TTC549 (cell line): ENCODE data around the gene RIBC2.
"Not testable (repeated sequence)": the region's sequence is repeated elsewhere in the genome, so short reads cannot be mapped to it uniquely, and the experiment has no call there.

Experiments
- FAIRE-seq: peaks from 2 replicates; lab custom pipeline; 2012; peaks lifted over from hg19 to GRCh38; lab: Jason Lieb, UNC

Gene RIBC2, protein sequence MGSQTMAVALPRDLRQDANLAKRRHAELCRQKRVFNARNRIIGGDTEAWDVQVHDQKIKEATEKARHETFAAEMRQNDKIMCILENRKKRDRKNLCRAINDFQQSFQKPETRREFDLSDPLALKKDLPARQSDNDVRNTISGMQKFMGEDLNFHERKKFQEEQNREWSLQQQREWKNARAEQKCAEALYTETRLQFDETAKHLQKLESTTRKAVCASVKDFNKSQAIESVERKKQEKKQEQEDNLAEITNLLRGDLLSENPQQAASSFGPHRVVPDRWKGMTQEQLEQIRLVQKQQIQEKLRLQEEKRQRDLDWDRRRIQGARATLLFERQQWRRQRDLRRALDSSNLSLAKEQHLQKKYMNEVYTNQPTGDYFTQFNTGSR

DNA sequence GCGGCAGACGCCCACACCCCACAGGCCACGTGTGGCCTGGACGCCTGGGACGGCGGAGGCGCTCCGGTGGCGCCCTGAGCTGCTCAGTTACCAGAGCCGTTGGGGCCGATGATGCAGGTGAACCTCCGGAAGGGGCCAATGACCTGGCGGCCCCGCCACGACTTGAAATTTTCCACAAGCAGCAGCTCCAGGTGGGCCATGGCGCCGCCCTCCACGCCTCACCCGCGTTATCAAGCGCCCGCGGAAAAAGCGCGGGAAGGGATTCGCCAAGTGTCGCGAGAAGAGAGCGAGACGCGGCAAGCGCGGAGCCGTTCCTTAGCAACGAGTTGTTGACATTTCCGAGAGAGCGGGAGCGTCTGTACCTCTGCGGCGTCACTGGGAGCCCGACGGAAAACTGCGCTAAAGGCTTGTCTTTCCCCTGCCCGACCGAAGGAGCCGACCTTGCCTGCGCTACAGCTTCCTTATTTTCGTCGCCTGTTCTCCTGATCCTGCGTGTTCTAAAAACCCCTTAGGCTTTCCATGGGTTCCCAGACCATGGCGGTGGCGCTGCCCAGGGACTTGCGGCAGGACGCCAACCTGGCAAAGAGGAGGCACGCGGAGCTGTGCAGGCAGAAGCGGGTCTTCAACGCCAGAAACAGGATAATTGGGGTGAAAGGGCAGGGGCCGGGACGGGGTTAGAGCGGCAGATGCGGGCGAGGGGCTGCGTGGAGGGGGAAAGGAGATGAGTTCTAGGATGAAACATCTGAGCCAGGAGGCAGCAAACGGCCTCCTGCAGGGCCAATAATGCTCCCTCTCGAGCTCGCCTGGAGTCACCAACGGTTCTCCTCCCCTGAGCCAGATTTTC is at the start of gene RIBC2, which contains the start of gene SMC1B:
RIBC2 (plus strand) TSS at position 326 of the 844 bp plus-strand sequence; CDS start at position 520, 194 bp downstream.
SMC1B (minus strand) TSS at position 232 of the 844 bp plus-strand sequence; CDS start at position 200, 32 bp downstream.
- no peak for FAIRE-seq

DNA sequence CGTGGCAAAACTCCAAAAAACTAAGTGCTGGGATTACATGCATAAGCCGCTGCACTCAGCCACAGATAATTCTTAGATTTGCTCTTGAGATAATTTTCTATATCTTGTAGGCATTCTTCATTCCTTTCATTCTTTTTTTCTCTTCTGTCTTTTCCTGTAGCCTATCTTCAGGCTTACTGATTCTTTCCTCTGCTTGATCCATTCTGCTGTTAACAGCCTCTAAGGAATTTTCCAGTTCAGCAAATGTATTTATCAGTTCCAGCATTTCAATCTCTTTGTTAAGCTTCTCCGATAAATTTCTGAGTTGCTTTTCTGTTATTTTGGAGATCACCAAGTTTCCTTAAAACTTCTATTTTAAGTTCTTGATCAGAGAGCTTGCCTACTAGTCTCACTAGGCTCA is 46.8 kb upstream of the RIBC2 start:
- no peak for FAIRE-seq

DNA sequence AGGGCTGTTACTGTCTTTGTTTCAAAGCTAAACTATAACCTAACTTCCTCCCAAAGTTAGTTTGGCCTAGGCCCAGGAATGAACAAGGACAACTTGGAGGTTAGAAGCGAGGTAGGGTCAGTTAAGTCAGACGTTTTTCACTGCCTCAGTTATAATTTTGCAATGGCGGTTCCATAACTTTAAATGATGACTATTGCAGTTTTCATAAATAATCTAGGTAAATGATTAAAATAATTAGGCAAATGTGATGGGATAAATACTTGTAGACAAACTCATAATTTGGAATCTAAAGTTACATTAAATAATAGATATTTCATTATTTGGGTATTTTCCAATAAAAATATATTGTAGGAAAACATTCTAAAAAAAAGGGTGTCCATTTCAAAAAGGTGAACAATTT is 39.9 kb upstream of the RIBC2 start:
- FAIRE-seq: not testable (repeated sequence)

DNA sequence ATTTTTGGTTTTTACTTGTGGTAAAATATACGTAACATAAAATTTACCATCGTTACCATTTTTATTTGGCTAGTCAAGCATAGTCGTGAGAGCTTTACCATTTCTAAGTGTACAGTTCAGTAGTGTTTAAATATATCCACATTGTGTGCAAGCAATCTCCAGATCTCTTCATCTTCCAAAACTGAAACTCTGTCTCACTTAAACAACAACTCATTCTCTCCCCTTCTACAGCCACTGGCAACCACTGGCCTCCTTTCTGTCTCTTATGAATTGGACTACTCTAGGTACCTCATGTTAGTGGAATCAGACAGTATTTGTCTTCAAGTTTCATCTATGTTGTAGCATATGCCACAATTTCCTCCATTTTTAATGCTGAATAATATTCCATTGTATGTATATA is 37.5 kb upstream of the RIBC2 start:
- FAIRE-seq: no peak

DNA sequence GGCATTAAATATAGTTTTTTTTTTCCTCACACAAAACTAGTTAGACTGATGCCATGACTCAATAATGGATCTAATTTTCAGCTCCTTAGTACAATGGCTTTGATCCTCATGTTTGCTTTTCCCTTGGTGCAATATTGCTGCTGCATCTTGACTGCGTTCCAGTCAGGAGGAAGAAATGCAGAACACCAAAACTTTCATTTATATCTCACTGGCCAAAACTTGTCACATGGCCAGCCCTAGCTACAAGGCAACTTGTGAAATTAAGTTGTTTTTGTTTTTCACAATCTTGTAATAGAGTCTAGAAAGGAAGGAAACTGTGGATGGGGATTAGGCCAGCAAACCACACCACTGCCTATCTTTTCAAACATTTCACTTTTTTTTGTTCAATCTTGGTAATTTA is 36.8 kb upstream of the RIBC2 start:
- FAIRE-seq: no peak

DNA sequence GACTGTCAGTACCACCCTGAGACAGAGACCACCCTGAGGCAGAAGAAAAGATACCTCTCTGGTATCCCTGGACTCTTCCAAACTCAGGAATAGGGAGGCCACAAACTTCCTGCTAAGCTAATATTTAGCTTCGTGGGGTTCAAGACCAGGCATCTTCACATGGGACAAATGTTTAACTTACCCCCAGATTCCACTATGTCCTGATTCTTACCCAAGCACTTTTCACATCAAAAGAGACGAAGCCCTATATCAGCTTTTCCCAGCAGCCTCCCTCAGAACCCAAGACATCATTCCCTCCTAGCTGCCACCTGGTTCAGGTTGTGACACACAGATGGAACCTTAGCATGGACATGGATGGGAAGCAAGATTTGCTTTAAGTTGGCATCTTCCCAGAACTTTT is 32.1 kb upstream of the RIBC2 start:
- no peak for FAIRE-seq

DNA sequence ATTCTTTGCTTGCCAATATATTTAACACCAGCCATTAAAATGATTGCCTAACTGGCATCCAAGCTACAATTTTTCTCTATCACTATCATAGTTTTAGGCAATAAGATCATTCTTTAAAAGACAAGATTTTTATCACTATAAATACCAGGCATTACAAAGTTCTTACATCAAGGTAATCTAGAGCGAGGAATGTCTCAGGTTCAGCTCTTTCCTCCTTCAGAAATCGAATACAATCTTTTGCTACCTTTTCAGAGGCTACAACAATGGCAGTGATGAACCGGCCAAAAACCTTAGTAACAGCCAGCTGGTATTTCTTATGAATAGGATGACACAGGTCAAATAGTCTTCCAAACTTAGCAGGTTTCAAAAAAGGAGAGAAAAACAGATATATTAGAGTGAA is 23.9 kb upstream of the RIBC2 start:
- FAIRE-seq: no peak

DNA sequence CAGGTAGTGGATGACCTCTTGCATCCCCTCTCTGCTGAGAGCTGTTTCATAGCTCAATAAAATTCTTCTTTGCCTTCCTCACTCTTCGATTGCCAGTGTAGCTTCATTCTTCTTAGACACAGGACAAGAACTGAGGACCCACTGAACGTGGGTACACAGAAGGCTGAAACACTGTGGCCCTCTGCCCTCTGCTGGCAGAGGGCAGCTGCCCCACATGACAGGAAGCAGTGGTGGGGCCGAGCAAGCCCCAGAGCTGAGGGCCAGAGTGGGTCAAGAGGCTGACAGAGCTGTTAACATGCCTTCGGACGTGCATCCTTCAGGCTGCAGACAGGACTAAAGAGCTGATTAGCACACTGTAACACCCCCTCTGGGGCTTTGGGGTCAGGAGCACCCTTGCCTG is 15.7 kb upstream of the RIBC2 start:
- no peak for FAIRE-seq

DNA sequence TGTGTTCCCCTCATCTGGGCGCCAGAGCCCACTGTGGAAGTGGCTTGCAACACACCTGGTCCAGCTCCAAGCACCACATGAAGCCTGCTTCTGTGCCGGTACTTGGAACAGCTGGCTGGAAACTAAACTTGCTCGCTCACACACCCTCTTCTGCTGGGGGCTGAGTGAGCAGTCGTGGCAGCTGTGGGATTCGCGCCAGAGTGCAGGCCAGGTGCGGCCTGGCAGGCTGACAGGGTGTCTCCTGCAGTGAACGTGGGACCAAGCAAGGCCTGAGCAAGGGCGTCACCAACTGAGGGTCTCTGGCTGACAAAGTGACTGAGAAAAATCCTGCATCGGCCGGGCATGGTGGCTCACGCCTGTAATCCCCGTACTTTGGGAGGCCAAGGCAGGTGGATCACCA is 15.3 kb upstream of the RIBC2 start:
- no peak for FAIRE-seq

DNA sequence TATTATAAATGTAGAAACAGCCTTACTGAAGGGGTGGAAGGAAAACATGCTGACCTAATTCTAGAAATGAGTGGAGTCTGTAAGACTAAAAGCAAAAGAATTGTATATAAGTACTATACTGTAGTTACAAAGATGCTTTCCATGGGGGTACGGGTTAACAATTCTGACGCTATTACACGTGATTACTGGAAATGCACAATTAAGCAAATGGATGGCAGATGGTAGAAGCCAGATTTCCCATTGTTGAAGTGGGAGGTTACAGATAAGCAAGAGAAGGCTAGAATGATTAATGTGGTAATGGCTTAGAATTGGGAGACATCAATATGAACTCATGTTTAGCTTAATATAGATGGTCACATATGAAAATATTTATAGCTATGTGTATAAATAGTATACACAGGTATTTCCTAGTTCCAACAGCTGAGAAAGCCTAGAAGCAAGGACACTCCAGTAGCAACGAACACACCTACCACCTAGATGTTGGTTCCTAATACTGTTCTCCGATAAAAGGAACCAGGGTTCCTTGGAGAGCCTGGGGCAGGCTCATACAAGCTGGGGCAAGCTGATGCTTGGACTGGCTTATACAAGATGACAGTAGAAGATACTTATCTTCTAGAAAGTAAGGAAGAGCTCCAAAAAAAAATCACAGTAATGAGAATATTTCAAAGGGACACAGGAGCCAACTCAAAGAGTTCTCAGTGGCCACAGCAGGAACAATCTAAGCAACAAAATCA is 13.6 kb upstream of the RIBC2 start:
- FAIRE-seq: no peak

DNA sequence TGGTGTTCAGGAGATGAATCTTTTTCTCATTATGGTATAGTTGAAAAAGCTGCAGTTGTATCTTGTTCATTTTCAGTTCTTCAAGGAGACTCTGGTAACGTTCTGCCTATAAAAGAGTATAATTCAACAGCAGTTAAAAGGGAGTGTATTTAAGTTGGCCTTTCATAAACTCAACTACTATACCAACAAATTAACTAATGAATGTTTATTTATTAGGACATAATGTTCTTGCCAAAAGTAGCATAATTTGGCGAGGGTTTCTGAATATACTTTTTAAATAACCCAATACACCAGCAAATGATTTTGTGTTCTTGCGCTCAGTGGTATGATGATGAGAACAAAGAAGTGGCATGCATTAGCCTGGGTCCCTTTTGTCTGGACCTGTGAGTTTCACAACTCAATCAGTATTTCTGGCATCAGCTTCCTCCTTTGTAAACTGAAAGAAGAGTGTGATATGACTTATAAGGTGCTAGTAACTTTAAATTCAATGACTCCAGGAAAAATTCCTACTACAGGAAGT is 11.0 kb upstream of the RIBC2 start:
- no peak for FAIRE-seq

DNA sequence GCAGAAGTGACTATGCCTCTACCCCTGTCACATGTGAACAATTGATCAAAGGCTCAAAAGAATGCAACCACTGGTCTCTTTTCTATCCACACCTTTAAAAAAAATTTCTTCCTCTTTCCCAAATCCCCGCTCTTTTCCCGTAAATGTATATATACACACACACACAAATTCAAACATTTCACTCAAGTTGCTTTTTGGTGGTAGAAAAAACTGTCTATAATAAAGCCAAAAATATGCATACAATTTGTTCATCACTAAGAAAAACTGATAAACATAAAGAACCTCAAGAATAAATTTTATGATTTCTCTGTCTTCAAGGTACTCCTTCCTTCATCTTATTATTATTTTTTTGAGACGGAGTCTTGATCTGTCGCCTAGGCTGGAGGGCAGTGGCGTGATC is 5.7 kb upstream of the RIBC2 start:
- no peak for FAIRE-seq

DNA sequence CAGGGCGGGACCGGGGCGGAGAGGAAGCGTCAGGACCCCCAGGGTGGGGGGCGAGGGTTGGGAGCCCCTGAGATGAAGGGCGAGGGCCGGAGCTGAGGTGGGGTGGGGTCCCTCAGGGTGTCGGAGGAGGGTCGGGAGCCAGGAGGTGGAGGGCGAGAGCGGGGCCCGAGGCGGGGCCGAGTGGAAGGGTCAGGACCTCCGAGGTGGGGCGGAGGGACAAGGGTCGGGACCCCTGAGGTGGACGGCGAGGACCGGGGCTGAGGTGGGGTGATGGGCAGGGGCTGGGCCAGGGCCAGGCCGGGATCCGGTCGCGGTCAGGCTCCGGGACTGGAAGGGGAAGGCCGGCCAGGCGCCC is 503 bp upstream of the RIBC2 start:
- FAIRE-seq: no peak

DNA sequence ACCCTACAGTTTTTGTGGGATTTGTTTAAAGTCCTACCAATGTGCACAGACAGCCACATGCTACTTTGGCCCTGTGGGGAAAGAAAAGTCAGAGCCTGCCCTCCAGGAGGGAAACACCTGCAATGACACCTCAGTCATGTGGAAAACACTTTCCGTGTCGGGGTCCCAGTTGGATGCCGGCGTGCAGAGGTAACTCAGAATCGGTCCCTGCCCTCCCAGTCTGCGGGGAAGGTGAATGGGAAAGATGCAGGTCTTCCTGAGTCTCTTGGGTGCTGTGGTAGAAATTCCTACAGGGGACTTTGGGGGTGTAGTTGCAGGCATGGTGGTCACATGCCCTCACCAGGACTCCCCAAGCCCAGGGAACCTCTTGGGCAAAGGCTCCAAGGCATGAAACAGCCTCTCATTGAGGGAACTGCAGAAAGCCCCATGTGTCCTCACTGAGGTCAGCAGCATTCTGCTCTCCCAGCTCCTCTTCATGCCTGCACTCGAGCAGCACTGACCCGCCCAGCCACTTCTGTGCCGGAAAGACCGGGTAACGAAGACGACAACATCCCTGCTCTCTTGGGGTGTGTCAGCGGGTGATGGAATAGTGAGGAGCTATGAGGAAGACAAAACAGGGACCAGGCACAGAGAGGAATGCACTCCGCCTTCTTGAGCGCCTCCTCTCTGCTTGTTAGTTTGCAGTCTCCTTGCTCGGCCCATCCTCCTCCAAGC is 4.7 kb downstream of the RIBC2 start:
- no peak for FAIRE-seq

DNA sequence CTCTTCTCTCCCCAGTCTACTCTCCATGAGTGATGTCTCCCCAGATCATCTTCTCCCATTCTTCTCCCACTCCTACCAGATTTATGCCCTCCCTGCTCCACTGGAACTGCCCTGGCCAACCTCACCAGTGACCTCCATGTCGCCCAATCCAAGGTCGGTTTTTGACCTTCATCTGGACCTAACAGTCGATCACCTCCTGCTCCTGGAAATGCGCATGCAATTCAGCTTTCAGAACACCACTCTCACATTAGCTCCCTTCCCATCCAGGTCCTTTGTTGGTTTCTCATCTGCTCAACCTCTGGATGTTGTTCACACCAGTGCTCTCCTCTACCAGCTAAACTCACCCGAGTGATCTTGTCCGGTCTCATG is 5.3 kb downstream of the RIBC2 start:
- no peak for FAIRE-seq

DNA sequence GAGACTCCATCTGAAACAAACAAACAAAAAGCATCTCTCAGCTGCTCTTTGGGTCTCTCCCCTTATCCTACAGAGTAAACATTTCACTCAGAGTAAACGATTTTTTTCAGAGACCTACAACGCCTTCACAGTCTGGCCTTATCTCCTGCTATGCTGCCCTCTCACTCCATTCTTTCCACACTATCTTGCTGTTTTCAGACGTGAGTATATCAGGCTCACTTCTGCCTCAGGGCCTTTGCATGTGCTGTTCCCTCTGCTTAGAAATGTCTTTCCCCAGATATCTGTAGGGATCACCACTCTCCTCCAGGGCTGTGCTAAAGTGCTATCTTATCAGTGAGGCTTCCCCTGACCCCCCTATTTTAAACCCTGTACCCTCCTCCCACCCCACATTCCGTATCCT is 6.5 kb downstream of the RIBC2 start:
- FAIRE-seq: no peak

DNA sequence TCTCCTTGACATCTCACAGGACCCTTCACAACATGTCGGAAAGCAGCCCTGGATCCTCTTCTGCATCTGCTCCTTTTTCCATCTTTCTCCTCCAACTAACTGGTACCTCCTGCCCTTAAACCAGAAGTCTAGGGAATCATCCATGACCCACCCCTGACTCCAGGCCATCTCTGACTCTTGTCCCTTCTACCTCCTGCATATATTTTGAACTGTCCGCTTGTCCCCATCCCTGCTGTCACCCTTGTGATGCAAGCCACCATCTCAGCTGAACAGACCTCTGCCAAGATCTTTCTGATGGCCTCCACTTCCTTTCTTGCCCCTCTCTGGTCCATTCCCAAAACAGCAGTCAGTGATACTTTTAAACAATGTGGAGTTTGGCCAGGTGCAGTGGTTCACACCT is 7.0 kb downstream of the RIBC2 start:
- FAIRE-seq: no peak

DNA sequence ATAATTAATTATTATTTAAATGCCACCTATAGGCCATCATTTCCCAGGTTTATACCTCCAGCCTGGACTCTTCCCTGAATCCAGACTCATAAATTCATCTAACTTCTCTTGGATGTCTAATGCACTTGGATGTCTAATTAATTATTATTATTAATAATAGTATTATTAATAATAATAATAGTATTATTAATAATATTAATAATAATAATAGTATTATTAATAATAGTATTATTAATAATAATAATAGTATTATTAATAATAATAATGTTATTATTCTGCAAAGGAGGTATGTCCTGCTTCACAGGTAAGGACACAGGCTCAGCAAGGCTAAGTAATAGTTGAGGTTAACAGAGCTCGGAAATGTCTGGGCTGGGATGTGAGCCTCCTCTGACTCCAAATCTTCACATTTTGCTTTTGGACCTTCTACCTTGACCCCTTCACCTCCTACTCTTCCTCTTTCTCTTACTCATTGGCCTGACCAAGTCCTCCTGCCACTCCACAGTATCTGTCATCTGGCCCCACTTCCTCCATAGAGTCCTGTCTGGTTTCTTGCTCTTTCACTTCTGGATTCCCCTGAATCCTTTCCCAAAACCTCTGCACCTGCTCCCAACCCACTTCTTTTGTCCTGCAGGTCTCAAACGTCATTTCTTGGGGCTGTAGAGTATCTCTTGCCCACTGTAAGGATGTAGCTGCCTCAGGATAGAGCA is 8.0 kb downstream of the RIBC2 start:
- FAIRE-seq: peak; percentile 85

DNA sequence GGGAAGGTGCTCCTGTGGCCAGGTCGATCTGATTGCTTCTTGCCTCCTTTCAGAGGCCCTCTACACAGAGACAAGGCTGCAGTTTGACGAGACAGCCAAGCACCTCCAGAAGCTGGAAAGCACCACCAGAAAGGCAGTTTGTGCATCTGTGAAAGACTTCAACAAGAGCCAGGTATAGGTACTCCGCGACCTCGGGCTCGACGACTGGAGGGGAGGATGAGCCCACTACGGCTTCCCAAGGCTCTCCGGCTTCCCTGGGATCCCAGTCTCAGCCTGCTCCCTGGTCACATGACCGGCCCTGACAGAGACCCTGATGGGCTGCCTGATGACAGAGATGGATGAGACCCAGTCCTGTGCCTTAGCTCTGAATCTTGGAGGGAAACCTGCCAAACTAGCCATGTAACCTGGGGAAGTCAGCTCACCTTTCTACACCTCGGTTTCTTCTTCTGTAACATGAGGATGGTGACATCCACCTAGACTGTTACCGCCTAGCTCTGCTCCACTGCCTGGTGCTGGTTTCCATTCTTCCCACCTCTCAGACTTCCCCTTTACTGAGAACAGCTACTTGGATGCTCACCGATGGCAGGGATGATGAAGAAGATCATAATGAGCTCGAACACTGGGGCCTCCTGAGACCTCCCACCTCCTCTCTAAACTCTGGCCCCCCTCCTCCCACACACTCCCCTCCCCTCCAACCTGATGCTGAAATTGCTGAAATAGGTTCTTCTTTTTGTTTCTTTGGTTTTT is 8.9 kb downstream of the RIBC2 start:
- no peak for FAIRE-seq

DNA sequence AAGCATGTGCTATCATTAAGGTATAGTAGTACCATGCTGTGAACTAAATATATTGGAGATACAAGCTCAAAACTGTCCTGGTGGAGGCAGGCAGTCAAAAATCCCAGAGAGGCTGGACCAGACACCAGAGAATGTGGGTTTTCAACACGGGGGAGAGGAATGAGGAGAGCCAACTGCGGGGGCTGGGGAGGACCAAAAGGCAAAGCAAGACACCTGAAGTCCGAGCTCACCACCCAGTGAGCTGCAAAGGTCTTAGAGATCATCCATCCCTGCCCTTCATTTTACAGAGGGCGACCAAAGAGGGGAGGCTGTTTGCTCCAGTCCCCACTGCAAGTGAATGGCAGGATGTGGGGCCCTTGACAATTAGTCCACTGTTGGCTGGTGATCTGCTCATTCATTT is 10.0 kb downstream of the RIBC2 start:
- FAIRE-seq: no peak
